Smooth muscle cell (in vitro differentiated cells): ENCODE results near the gene CHMP3. TPM values are rescaled to one million over a fixed set of nuclear protein-coding genes. Genes with fewer than 3 reads are reported as not detected.

Experiments used
- DNase-seq: peaks from one replicate; lab custom pipeline; 2025; ENCODE audit not compliant: unreplicated experiment; lab: John Stamatoyannopoulos, UW
- H2AFZ ChIP-seq: fragments of 200-600 bp; sonication (generic); 2 replicates; pipeline ENCODE4 v1.6.0; 2016; ENCODE audit warnings: antibody characterized with exemption, low read depth, mild to moderate bottlenecking
- H3F3A ChIP-seq: fragments of 200-600 bp; sonication (generic); 2 replicates; pipeline ENCODE4 v1.6.0; 2017; ENCODE audit warnings: antibody characterized with exemption, low read depth
- H3K27ac ChIP-seq: fragments of 200-600 bp; sonication (generic); 2 replicates; pipeline ENCODE4 v1.5.1; 2016; ENCODE audit warnings: low read depth, mild to moderate bottlenecking
- H3K27me3 ChIP-seq: fragments of 200-600 bp; sonication (generic); 2 replicates; pipeline ENCODE4 v1.6.1; 2016; ENCODE audit warnings: low read depth, mild to moderate bottlenecking
- H3K36me3 ChIP-seq: fragments of 200-600 bp; sonication (generic); 2 replicates; pipeline ENCODE4 v1.5.1; 2016; ENCODE audit warnings: low read depth
- H3K4me1 ChIP-seq: fragments of 200-600 bp; sonication (generic); 2 replicates; pipeline ENCODE4 v1.5.1; 2016; ENCODE audit warnings: low read depth
- H3K4me2 ChIP-seq: fragments of 200-600 bp; sonication (generic); 2 replicates; pipeline ENCODE4 v1.6.0; 2016; ENCODE audit warnings: mild to moderate bottlenecking
- H3K4me3 ChIP-seq: fragments of 200-600 bp; sonication (generic); 2 replicates; pipeline ENCODE4 v1.5.1; 2016; ENCODE audit warnings: mild to moderate bottlenecking
- H3K79me2 ChIP-seq: fragments of 200-600 bp; sonication (generic); 2 replicates; pipeline ENCODE4 v1.6.0; 2016; ENCODE audit warnings: low read depth, mild to moderate bottlenecking
- H3K9ac ChIP-seq: fragments of 200-600 bp; sonication (generic); 2 replicates; pipeline ENCODE4 v1.6.0; 2016; ENCODE audit warnings: low read depth
- H3K9me3 ChIP-seq: fragments of 200-600 bp; sonication (generic); replicated peaks from 2 replicates; pipeline ENCODE4 v1.5.1; 2016; ENCODE audit warnings: low read depth
- H4K20me1 ChIP-seq: fragments of 200-600 bp; sonication (generic); 2 replicates; pipeline ENCODE4 v1.6.0; 2016; ENCODE audit warnings: low read depth
- CTCF ChIP-seq: fragments of 200-600 bp; sonication (generic); IDR thresholded peaks from 2 replicates; pipeline ENCODE4 v1.5.1; 2017; ENCODE audit warnings: borderline replicate concordance, mild to moderate bottlenecking, antibody characterized with exemption; ENCODE audit not compliant: insufficient read depth, poor library complexity, severe bottlenecking
- WGBS: methylation state at CpG from one replicate; pipeline ENCODE4 v1.1.7; 2016; ENCODE audit warnings: low lambda C conversion rate; 5-methylcytosine and 5-hydroxymethylcytosine counted together
- polyA plus RNA-seq: library from polyadenylated mRNA; unstranded; fragments of >200 nt; fragmentation: Nextera tagmentation; extraction: Ambion mirVana; gene quantifications from 2 replicates; pipeline ENCODE4 v1.2.1, GENCODE V29; 2016
- total RNA-seq: library from RNA; depleted of rRNA; stranded (reverse); fragments of >200 nt; gene quantifications from 2 replicates; pipeline ENCODE4 v1.2.3, GENCODE V29; 2014

CHMP3 gene
- total and polyA plus RNA-seq, 2 experiments from 2014 or later: 41.5 to 42.9 TPM

- Histone ChIP-seq H3K36me3 (peaks cover 6% of the 10 kb centered on the region), H4K20me1 (no peaks in the 10 kb centered on the region), H3K27me3 (no peaks in the 10 kb centered on the region), H3K79me2 (no peaks in the 10 kb centered on the region), H3F3A (no peaks in the 10 kb centered on the region), H3K4me1 (no peaks in the 10 kb centered on the region), H3K27ac (no peak overlapping the region), H2AFZ (no peak overlapping the region), H3K4me3 (no peak overlapping the region), H3K9me3 (peaks cover 4% of the 10 kb centered on the region), H3K4me2 (no peak overlapping the region), H3K9ac (no peak overlapping the region)
- TF ChIP-seq CTCF: no peak
- no peak for DNase-seq
- 89% methylated on average over 2 of the region's 2 CpGs for WGBS
These were observed 40.5 kb downstream of the CHMP3 start for GRCh38 chr2:86522711-86523110.

- H3K9me3 ChIP-seq: peaks cover 4% of the 10 kb centered on the region
- no peak for DNase-seq
- H3K36me3 ChIP-seq: no peaks in the 10 kb centered on the region
- no peaks in the 10 kb centered on the region for H3K27me3 ChIP-seq
- WGBS: 100% methylated on average over 1 of the region's 1 CpG
- H3K27ac ChIP-seq: no peak overlapping the region
- no peak for TF ChIP-seq CTCF
- H3K4me1 ChIP-seq: no peaks in the 10 kb centered on the region
- no peak overlapping the region for H3K9ac ChIP-seq
- no peaks in the 10 kb centered on the region for H4K20me1 ChIP-seq
- H3K79me2 ChIP-seq: no peaks in the 10 kb centered on the region
- H2AFZ ChIP-seq: no peak overlapping the region
- H3K4me3 ChIP-seq: no peak overlapping the region
- H3F3A ChIP-seq: no peaks in the 10 kb centered on the region
- no peak overlapping the region for H3K4me2 ChIP-seq
These were observed 41.3 kb downstream of the CHMP3 start for GRCh38 chr2:86521922-86522321.

GRCh38 chr2:86520153-86520552 is 43.1 kb downstream of the CHMP3 start:
- no peak overlapping the region for H2AFZ ChIP-seq
- H4K20me1 ChIP-seq: no peaks in the 10 kb centered on the region
- TF ChIP-seq CTCF: no peak
- no peaks in the 10 kb centered on the region for H3F3A ChIP-seq
- no peaks in the 10 kb centered on the region for H3K4me1 ChIP-seq
- no peak for DNase-seq
- H3K36me3 ChIP-seq: no peaks in the 10 kb centered on the region
- no peak overlapping the region for H3K4me3 ChIP-seq
- no peak overlapping the region for H3K9ac ChIP-seq
- no peak overlapping the region for H3K4me2 ChIP-seq
- peaks cover 4% of the 10 kb centered on the region for H3K9me3 ChIP-seq
- no peaks in the 10 kb centered on the region for H3K79me2 ChIP-seq
- H3K27me3 ChIP-seq: no peaks in the 10 kb centered on the region
- no peak overlapping the region for H3K27ac ChIP-seq
- WGBS: 80% methylated on average over 1 of the region's 1 CpG

- no peak overlapping the region for H3K27ac ChIP-seq
- H3K4me1 ChIP-seq: no peaks in the 10 kb centered on the region
- H3F3A ChIP-seq: no peaks in the 10 kb centered on the region
- no peaks in the 10 kb centered on the region for H4K20me1 ChIP-seq
- no peak overlapping the region for H3K4me3 ChIP-seq
- WGBS: 100% methylated on average over 1 of the region's 1 CpG
- TF ChIP-seq CTCF: no peak
- H2AFZ ChIP-seq: no peak overlapping the region
- no peaks in the 10 kb centered on the region for H3K36me3 ChIP-seq
- H3K9ac ChIP-seq: no peak overlapping the region
- no peak overlapping the region for H3K4me2 ChIP-seq
- H3K79me2 ChIP-seq: no peaks in the 10 kb centered on the region
- no peaks in the 10 kb centered on the region for H3K27me3 ChIP-seq
- peaks cover 4% of the 10 kb centered on the region for H3K9me3 ChIP-seq
- no peak for DNase-seq
These were observed 43.9 kb downstream of the CHMP3 start for GRCh38 chr2:86519349-86519748.
